ENCODE data around the gene GNG5.
A peak's percentile ranks its signal among the peaks of the same experiment; 100 is the strongest.
"Not testable (repeated sequence)": the region's sequence is repeated elsewhere in the genome, so short reads cannot be mapped to it uniquely, and the experiment has no call there.

GNG5 gene

GRCh38 chr1:84481317-84481716 lies 25.1 kb downstream of the GNG5 start:
- DNase-seq: no peak

GRCh38 chr1:84480650-84481049 lies 25.7 kb downstream of the GNG5 start:
- DNase-seq: no peak

GRCh38 chr1:84479998-84480397 lies 26.4 kb downstream of the GNG5 start:
- DNase-seq: no peak

- peak; percentile 77 for DNase-seq
These were observed 27.2 kb downstream of the GNG5 start, which contains the start of gene RPF1 for GRCh38 chr1:84478876-84479868. TSS of gene RPF1 (plus strand) at chr1:84479266. CDS start at chr1:84479282, 16 bp downstream.

GRCh38 chr1:84476225-84476624 lies 30.2 kb downstream of the GNG5 start:
- DNase-seq: no peak

- no peak for DNase-seq
These were observed 39.1 kb downstream of the GNG5 start for GRCh38 chr1:84467298-84467697.

GRCh38 chr1:84462118-84462517 lies 44.3 kb downstream of the GNG5 start:
- DNase-seq: no peak

GRCh38 chr1:84452436-84452835 lies 53.9 kb downstream of the GNG5 start:
- DNase-seq: no peak

GRCh38 chr1:84450910-84451309 lies 55.5 kb downstream of the GNG5 start:
- no peak for DNase-seq

GRCh38 chr1:84448704-84449103 lies 57.7 kb downstream of the GNG5 start:
- DNase-seq: not testable (repeated sequence)

Measured in NCI-H2029 treated with DMSO at 0.1 percent for 48 hours (cell line).